Small intestine (tissue), 7 donors: ENCODE data around the gene DCBLD1. TPM values are rescaled to one million over a fixed set of nuclear protein-coding genes. Genes with fewer than 3 reads are reported as not detected.

Experiments
- DNase-seq, 2 donors: peaks; one replicate each; pipeline versions ENCODE4 v3.0.0 to v3.0.0-alpha.2; 2013
- FAIRE-seq: peaks from 2 replicates; lab custom pipeline; 2012; peaks lifted over from hg19 to GRCh38; lab: Jason Lieb, UNC
- H3K27ac ChIP-seq, 3 donors: one replicate each; pipeline ENCODE4 v1.5.1; 2013; ENCODE audit warnings: low read length in 2 of 3, mild to moderate bottlenecking in 2 of 3, control low read depth in 1 of 3, inconsistent platforms in 1 of 3, low read depth in 1 of 3, moderate library complexity in 1 of 3
- H3K27me3 ChIP-seq, 3 donors: one replicate each; pipeline ENCODE4 v1.6.1; 2013; ENCODE audit warnings: low read length in 3 of 3, inconsistent platforms in 1 of 3; ENCODE audit not compliant: control insufficient read depth in 3 of 3, insufficient read depth in 3 of 3
- H3K36me3 ChIP-seq, 3 donors: one replicate each; pipeline ENCODE4 v1.6.1; 2013; ENCODE audit warnings: low read length in 3 of 3, inconsistent platforms in 1 of 3, low read depth in 1 of 3, mild to moderate bottlenecking in 1 of 3, moderate library complexity in 1 of 3; ENCODE audit not compliant: control insufficient read depth in 3 of 3, insufficient read depth in 2 of 3
- H3K4me1 ChIP-seq, 3 donors: one replicate each; pipeline ENCODE4 v1.6.1; 2013; ENCODE audit warnings: low read length in 2 of 3, inconsistent platforms in 1 of 3, low read depth in 1 of 3, mild to moderate bottlenecking in 1 of 3, moderate library complexity in 1 of 3; ENCODE audit not compliant: control insufficient read depth in 3 of 3, insufficient read depth in 2 of 3
- H3K4me3 ChIP-seq, 3 donors: one replicate each; pipeline ENCODE4 v1.5.1; 2013; ENCODE audit warnings: low read length in 3 of 3, control low read depth in 1 of 3, inconsistent platforms in 1 of 3, low read depth in 1 of 3, mild to moderate bottlenecking in 1 of 3, moderate library complexity in 1 of 3
- H3K9me3 ChIP-seq, 2 donors: one replicate each; pipeline ENCODE4 v1.6.1; 2013; ENCODE audit warnings: low read depth in 1 of 2, low read length in 1 of 2; ENCODE audit not compliant: control insufficient read depth in 2 of 2, insufficient read depth in 1 of 2
- WGBS, 3 donors: extraction: QIAGEN DNeasy Blood & Tissue Kit; methylation state at CpG; one replicate each; pipeline ENCODE4 v1.1.7; 2013; 5-methylcytosine and 5-hydroxymethylcytosine counted together
- polyA plus RNA-seq, 4 donors: library from polyadenylated mRNA; stranded (reverse) in 3 of 4; unstranded in 1 of 4; fragments of 200-250 nt in 3 of 4; fragments of 120-200 nt in 1 of 4; gene quantifications; one replicate each; pipeline versions ENCODE4 v1.2.1 to v1.2.3, GENCODE V29; 2013
- donor health status: healthy with polysubstance abuse.
- donor health status: control.
- donor health status: control.
- donor health status: Bipolar disorder and iron deficiency.
- donor health status: healthy.

DCBLD1 gene
- polyA plus RNA-seq, 4 donors: 4.9 to 23.4 (median 7.7) TPM

DNA sequence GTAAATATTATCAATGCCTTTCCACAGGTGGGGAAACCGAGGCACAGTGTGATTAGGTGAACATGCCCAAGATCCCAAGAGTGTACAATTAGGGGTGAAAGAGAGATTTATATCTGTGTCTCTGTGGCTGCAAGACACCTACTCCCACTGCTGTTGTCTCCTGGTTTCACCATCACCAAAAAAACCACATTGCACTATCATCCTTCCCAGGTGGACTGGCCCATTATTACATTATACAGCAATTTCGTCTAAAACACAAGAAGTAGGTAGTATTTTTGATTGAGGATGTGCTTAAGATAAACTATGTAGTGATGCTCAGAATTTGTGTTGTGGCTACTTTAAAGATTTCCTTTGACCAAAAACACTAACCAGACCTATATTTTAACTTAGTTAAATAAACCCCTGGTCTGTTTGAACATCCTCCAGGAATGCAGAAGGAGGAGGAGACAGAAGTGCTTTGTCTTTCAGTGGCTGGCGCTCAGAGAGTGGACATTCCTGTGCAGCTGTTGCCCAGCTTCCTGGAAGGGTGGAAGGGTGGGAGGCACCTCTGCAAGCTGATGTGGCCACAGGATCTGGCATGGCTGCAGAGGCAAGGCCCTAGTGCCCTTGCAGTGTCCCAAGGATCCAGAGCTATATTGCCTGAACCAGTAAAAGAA is 23.8 kb downstream of the DCBLD1 start:
- Histone ChIP-seq H3K27me3 (no peaks in the 10 kb centered on the region), H3K36me3 (peaks cover 0 to 9% (median 0%) of the 10 kb centered on the region in 3 donors), H3K27ac (no peak overlapping the region), H3K4me3 (no peak overlapping the region), H3K9me3 (no peaks in the 10 kb centered on the region), H3K4me1 (peaks cover 0 to 9% (median 2%) of the 10 kb centered on the region in 3 donors)
- DNase-seq (no peak), FAIRE-seq (no peak)
- WGBS, 3 donors: 76 to 93% (median 77%) methylated on average over 3 of the region's 3 CpGs

DNA sequence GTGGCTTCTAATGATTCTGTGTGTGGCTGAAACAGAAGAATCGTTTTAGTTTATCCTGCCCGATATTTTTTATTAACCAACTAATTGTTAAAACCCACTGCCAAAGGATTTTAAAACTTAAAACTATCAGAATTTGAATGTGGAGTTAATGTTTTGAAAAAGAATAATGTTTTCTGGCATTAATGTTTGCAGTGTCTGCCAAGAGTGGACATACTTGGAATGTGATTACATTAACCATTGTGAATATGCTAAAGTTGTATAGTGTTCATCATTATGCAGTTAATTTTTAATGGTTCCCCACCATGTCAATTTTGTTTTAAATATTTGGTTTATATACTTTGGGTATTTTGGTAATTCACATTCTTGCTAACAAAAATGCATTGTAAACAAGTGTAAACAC is 24.4 kb downstream of the DCBLD1 start:
- FAIRE-seq (no peak), DNase-seq (no peak)
- H3K27me3 ChIP-seq: no peaks in the 10 kb centered on the region
- H3K9me3 ChIP-seq: no peaks in the 10 kb centered on the region
- WGBS, 3 donors: 64 to 92% (median 82%) methylated on average over 2 of the region's 2 CpGs
- no peak overlapping the region for H3K4me3 ChIP-seq
- peaks cover 0 to 9% (median 2%) of the 10 kb centered on the region in 3 donors for H3K4me1 ChIP-seq
- peaks cover 0 to 9% (median 0%) of the 10 kb centered on the region in 3 donors for H3K36me3 ChIP-seq
- no peak overlapping the region for H3K27ac ChIP-seq

DNA sequence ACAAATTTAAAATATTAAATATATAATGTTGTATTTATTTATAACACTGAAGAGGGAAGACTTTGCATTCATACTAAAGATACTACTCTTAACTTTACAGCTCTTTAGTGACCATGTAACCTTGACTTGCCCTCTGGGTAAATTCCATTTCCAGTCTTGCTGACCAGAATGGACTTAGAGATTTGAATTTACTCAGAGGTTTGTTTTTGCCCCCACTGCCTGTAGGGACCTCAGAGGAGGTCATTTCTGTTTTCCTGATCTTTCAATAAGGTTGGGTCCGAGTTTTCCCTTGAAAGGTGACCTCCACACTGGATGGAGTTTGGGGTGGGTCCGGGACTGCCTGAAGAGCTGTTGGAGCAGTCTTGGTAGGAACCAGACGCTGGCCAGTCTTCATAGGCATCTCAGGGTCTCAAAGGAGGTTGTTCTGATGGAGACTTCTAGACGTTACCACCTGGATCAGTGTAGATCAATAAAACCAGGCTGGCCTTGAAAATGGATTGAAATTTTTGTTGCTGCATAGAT is 26.0 kb downstream of the DCBLD1 start:
- H3K27ac ChIP-seq: no peak overlapping the region
- H3K9me3 ChIP-seq: no peaks in the 10 kb centered on the region
- peaks cover 0 to 9% (median 2%) of the 10 kb centered on the region in 3 donors for H3K4me1 ChIP-seq
- FAIRE-seq (no peak), DNase-seq (no peak)
- H3K36me3 ChIP-seq: peaks cover 0 to 9% (median 0%) of the 10 kb centered on the region in 3 donors
- no peaks in the 10 kb centered on the region for H3K27me3 ChIP-seq
- no peak overlapping the region for H3K4me3 ChIP-seq
- WGBS, 3 donors: 85 to 96% (median 90%) methylated on average over 4 of the region's 4 CpGs

DNA sequence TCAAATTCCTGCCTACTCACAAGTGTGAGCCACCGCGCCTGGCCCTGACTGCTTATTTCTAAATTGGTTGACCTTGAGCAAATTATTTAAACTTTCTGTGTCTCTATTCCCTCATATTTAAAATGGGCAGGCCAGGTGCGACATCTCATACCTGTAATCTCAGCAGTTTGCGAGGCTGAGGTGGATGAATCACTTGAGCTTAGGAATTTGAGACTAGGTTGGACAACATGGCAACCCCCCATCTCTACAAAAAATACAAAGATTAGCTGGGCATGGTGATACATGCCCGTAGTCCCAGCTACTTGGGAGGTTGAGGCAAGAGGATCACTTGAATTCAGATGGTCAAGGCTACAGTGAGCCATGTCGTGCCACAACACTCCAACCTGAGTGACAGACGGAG is 26.5 kb downstream of the DCBLD1 start:
- Histone ChIP-seq H3K9me3 (no peaks in the 10 kb centered on the region), H3K27ac (no peak overlapping the region), H3K4me1 (peaks cover 0 to 10% (median 2%) of the 10 kb centered on the region in 3 donors), H3K4me3 (no peak overlapping the region), H3K27me3 (no peaks in the 10 kb centered on the region), H3K36me3 (peaks cover 0 to 9% (median 0%) of the 10 kb centered on the region in 3 donors)
- FAIRE-seq (no peak), DNase-seq (no peak)
- 94 to 98% (median 97%) methylated on average over 7 of the region's 7 CpGs for WGBS, 3 donors

DNA sequence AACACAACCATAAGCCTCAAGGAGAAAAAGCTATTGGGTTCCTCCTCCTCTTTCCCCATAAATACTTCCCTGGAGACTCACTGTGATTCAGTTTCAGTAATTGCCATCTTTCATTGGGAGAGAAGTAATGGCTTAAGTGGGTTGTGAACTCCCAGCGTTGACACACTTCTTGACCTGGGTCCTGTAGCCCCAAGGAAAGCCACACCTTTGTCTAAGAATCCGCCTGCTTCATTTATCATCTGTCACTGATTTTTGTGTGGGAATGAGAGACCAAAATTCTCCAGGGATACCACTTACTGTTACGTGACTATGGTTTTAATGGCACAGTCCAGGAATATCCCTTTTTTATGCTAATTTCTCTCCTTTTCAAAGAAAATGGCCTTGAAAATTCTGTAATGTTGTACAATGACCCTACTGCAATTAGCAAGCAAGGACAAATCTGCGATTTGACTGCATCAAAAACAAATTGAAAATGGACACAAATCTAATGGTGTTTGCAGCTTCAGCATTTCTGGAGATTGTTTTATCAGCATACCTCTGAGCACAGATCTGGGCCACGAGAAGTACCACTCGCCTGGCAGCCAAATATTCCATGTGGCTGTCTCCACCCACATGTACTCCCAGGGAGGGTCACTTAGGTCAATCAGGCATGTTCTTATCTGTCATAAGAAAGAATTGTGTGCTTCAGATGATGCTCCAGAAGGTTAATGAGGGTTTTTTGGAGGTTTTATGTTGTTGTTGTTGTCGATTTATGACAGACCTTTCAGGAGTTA is 29.8 kb downstream of the DCBLD1 start:
- H3K36me3 ChIP-seq: peaks cover 0 to 6% (median 0%) of the 10 kb centered on the region in 3 donors
- no peak overlapping the region for H3K4me3 ChIP-seq
- H3K27ac ChIP-seq: no peak overlapping the region
- WGBS, 3 donors: 88 to 91% (median 90%) methylated on average over 7 of the region's 7 CpGs
- DNase-seq (no peak), FAIRE-seq (no peak)
- no peaks in the 10 kb centered on the region for H3K27me3 ChIP-seq
- H3K9me3 ChIP-seq: peaks cover 0 to 5% of the 10 kb centered on the region in 2 donors
- H3K4me1 ChIP-seq: peaks cover 0 to 4% (median 0%) of the 10 kb centered on the region in 3 donors

DNA sequence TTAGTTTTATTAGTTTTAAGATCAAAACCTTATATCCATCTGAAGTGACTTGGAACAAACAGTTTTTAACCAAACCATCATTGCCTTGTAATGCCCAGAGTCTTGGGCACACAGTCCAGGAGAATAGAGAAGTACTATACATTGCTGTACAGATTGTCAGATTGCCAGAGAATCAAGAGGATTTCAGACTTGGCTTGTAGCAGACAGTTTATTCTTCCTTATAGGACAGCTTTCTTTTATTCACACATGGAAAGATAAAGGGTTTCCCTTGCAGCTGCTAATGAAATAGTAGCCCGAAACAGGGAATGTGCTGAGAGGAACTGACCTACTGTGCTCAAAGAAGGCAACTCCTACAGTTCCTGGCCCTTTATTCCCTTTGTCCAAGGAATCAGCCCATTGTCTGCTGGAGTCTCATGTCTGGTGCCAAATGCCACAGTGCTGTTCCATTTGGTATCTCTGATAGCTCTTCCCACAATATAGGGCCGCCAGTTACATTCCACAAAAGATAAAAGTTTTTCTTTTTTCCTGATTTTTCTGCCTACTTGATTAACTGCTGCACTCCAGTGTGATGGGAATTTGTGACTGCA is 30.6 kb downstream of the DCBLD1 start:
- no peak overlapping the region for H3K27ac ChIP-seq
- peaks cover 0 to 9% of the 10 kb centered on the region in 2 donors for H3K9me3 ChIP-seq
- peaks cover 0 to 11% (median 0%) of the 10 kb centered on the region in 3 donors for H3K36me3 ChIP-seq
- H3K27me3 ChIP-seq: no peaks in the 10 kb centered on the region
- peaks cover 0 to 6% (median 0%) of the 10 kb centered on the region in 3 donors for H3K4me1 ChIP-seq
- FAIRE-seq (no peak), DNase-seq (no peak)
- WGBS, 3 donors: 69 to 86% (median 85%) methylated on average over 2 of the region's 2 CpGs
- no peak overlapping the region for H3K4me3 ChIP-seq

DNA sequence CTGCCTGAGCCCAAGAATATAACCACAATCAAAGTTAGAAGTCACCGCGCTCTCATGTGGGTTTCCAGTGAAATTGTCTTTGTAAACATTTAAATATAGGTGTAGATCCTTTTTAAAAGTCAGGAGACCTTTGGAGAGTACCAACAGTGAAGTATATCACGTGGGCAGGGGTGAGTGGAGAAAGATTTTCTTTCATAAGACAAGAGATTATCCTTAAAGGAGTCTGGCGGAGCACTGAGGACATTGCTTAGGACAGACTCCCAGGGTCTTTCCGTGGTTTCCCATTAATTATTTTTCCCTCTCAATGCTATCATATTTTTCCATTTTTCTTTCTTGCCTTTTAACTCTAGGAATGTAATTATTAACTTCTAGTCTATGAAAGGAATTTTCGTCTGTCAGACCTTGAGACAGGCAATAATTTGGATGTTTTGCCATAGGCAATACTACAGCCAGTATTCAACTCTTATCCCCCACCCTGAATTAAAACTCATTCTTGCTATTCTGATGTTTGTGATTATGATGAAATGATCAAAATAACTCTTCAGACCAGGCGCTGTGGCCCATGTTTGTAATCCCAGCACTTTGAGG is 31.4 kb downstream of the DCBLD1 start:
- FAIRE-seq (no peak), DNase-seq (no peak)
- H3K36me3 ChIP-seq: peaks cover 0 to 9% (median 0%) of the 10 kb centered on the region in 3 donors
- no peak overlapping the region for H3K27ac ChIP-seq
- 83 to 85% (median 83%) methylated on average over 7 of the region's 7 CpGs for WGBS, 3 donors
- peaks cover 0 to 10% (median 0%) of the 10 kb centered on the region in 3 donors for H3K4me1 ChIP-seq
- peaks cover 0 to 9% of the 10 kb centered on the region in 2 donors for H3K9me3 ChIP-seq
- no peak overlapping the region for H3K4me3 ChIP-seq
- no peaks in the 10 kb centered on the region for H3K27me3 ChIP-seq

DNA sequence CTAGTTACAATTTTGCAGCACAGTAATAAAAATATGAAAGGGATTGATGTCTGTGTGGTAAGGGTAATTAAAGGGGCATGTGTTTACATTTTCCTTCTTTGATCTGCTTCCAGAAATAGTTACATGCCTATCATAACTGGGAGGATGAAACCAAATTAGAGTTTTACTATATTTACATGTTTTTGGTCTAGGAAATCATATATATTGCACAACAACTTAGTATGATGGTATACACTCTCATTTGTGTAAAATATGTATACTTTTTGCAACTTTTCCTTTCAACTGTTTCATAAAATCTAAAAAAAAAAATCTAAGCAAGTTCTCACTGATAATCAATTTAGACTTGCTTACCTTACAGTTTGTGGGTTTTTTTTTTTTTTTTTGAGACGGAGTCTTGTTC is 32.2 kb downstream of the DCBLD1 start:
- Histone ChIP-seq H3K9me3 (peaks cover 0 to 9% of the 10 kb centered on the region in 2 donors), H3K4me1 (peaks cover 0 to 10% (median 0%) of the 10 kb centered on the region in 3 donors), H3K36me3 (peaks cover 0 to 6% (median 0%) of the 10 kb centered on the region in 3 donors), H3K4me3 (no peak overlapping the region), H3K27me3 (no peaks in the 10 kb centered on the region), H3K27ac (no peak overlapping the region)
- WGBS, 3 donors: 69 to 75% (median 73%) methylated on average over 1 of the region's 1 CpG
- DNase-seq: no peak
- FAIRE-seq: no peak
